SK-N-SH treated with all-trans-retinoic acid at 6 μM for 48 hours (cell line): ENCODE results near the gene SEBOX.

Experiments used
- ATAC-seq: fragments of 200-7000 bp; cut with Tn5 transposase; 3 replicates; pipeline ENCODE4 v1.9.1; 2020; ENCODE audit warnings: mild to moderate bottlenecking, moderate library complexity
- ARNTL ChIP-seq: fragments of 450-650 bp; formaldehyde crosslinking; IDR thresholded peaks from 2 replicates; pipeline ENCODE4 v1.5.0; 2020; ENCODE audit warnings: low read depth, mild to moderate bottlenecking, moderate library complexity, borderline replicate concordance
- BACH2 ChIP-seq: fragments of 250-450 bp; sonication (Bioruptor Pico); IDR thresholded peaks from 2 replicates; pipeline ENCODE4 v1.9.0; 2021; ENCODE audit warnings: mild to moderate bottlenecking, borderline replicate concordance
- CSDC2 ChIP-seq: fragments of 250-450 bp; sonication (Bioruptor Pico); IDR thresholded peaks from 2 replicates; pipeline ENCODE4 v1.5.0; 2020; ENCODE audit warnings: mild to moderate bottlenecking, moderate library complexity
- CSRNP3 ChIP-seq: fragments of 250-450 bp; sonication (Bioruptor Pico); IDR thresholded peaks from 2 replicates; pipeline ENCODE4 v1.5.1; 2021; ENCODE audit warnings: mild to moderate bottlenecking, moderate library complexity
- ESRRG ChIP-seq: fragments of 250-450 bp; sonication (Bioruptor Pico); IDR thresholded peaks from 2 replicates; pipeline ENCODE4 v1.6.1; 2021; ENCODE audit warnings: mild to moderate bottlenecking
- GLIS3 ChIP-seq: fragments of 250-450 bp; sonication (Bioruptor Pico); IDR thresholded peaks from 2 replicates; pipeline ENCODE4 v1.5.0; 2020; ENCODE audit warnings: mild to moderate bottlenecking, moderate library complexity
- ISL1 ChIP-seq: fragments of 250-450 bp; sonication (Bioruptor Pico); IDR thresholded peaks from 2 replicates; pipeline ENCODE4 v2.1.2; 2022; ENCODE audit warnings: mild to moderate bottlenecking, moderate library complexity
- PPARA ChIP-seq: fragments of 250-450 bp; sonication (Bioruptor Pico); IDR thresholded peaks from 2 replicates; pipeline ENCODE4 v1.5.0; 2020; ENCODE audit warnings: mild to moderate bottlenecking, borderline replicate concordance
- SNAI2 ChIP-seq: fragments of 250-450 bp; sonication (Bioruptor Pico); IDR thresholded peaks from 2 replicates; pipeline ENCODE4 v1.5.0; 2020; ENCODE audit warnings: mild to moderate bottlenecking, moderate library complexity
- TCF4 ChIP-seq: fragments of 250-450 bp; sonication (Bioruptor Pico); IDR thresholded peaks from 2 replicates; pipeline ENCODE4 v1.8.0; 2021; ENCODE audit warnings: mild to moderate bottlenecking, moderate library complexity, borderline replicate concordance
- TOX ChIP-seq: fragments of 250-450 bp; sonication (Bioruptor Pico); IDR thresholded peaks from 2 replicates; pipeline ENCODE4 v1.8.0; 2021; ENCODE audit warnings: mild to moderate bottlenecking, moderate library complexity, borderline replicate concordance
- TSHZ2 ChIP-seq: fragments of 250-450 bp; sonication (Bioruptor Pico); IDR thresholded peaks from 2 replicates; pipeline ENCODE4 v1.5.0; 2020; ENCODE audit warnings: mild to moderate bottlenecking, moderate library complexity
- ZC3H10 ChIP-seq: fragments of 250-450 bp; sonication (Bioruptor Pico); IDR thresholded peaks from 2 replicates; pipeline ENCODE4 v1.5.1; 2021; ENCODE audit warnings: mild to moderate bottlenecking, moderate library complexity
- ZFP3 ChIP-seq: fragments of 250-450 bp; sonication (Bioruptor Pico); IDR thresholded peaks from 2 replicates; pipeline ENCODE4 v1.5.0; 2020; ENCODE audit warnings: mild to moderate bottlenecking, moderate library complexity
- ZFP30 ChIP-seq: fragments of 450-650 bp; formaldehyde crosslinking; IDR thresholded peaks from 2 replicates; pipeline ENCODE4 v1.5.0; 2022; ENCODE audit warnings: mild to moderate bottlenecking, moderate library complexity
- ZNF565 ChIP-seq: fragments of 450-650 bp; formaldehyde crosslinking; conservative IDR thresholded peaks from 2 replicates; pipeline ENCODE4 v1.5.0; 2020; ENCODE audit warnings: low read depth, mild to moderate bottlenecking, moderate library complexity
- ZNF70 ChIP-seq: fragments of 450-650 bp; formaldehyde crosslinking; IDR thresholded peaks from 2 replicates; pipeline ENCODE4 v1.5.0; 2020; ENCODE audit warnings: mild to moderate bottlenecking, moderate library complexity
- ZNF8 ChIP-seq: fragments of 450-650 bp; formaldehyde crosslinking; IDR thresholded peaks from 2 replicates; pipeline ENCODE4 v1.5.0; 2020; ENCODE audit warnings: mild to moderate bottlenecking, moderate library complexity
- TF ChIP-seq, protein P1 (sequence below): fragments of 250-450 bp; sonication (Bioruptor Pico); IDR thresholded peaks from 2 replicates; pipeline ENCODE4 v1.8.0; 2021; ENCODE audit warnings: low read depth, mild to moderate bottlenecking, moderate library complexity, borderline replicate concordance
- TF ChIP-seq, protein P2 (sequence below): fragments of 250-450 bp; sonication (Bioruptor Pico); IDR thresholded peaks from 2 replicates; pipeline ENCODE4 v1.5.1; 2020; ENCODE audit warnings: low read depth, mild to moderate bottlenecking, moderate library complexity

Gene SEBOX

GRCh38 chr17:28330671-28331070, 34.3 kb downstream of the SEBOX start:
- no peak for ATAC-seq
- TF ChIP-seq ZNF70 (CRISPR knock-in tag) (no peak), SNAI2 (CRISPR knock-in tag) (no peak), ISL1 (CRISPR knock-in tag) (no peak), ZNF565 (CRISPR knock-in tag) (no peak)

GRCh38 chr17:28328325-28328724, 36.7 kb downstream of the SEBOX start:
- no peak for ATAC-seq
- TF ChIP-seq TOX (no peak), ZFP30 (CRISPR knock-in tag) (no peak), ESRRG (CRISPR knock-in tag) (no peak), ARNTL (no peak), TSHZ2 (CRISPR knock-in tag) (no peak), PPARA (CRISPR knock-in tag) (no peak), BACH2 (CRISPR knock-in tag) (no peak)
- TF ChIP-seq, protein P1, sequence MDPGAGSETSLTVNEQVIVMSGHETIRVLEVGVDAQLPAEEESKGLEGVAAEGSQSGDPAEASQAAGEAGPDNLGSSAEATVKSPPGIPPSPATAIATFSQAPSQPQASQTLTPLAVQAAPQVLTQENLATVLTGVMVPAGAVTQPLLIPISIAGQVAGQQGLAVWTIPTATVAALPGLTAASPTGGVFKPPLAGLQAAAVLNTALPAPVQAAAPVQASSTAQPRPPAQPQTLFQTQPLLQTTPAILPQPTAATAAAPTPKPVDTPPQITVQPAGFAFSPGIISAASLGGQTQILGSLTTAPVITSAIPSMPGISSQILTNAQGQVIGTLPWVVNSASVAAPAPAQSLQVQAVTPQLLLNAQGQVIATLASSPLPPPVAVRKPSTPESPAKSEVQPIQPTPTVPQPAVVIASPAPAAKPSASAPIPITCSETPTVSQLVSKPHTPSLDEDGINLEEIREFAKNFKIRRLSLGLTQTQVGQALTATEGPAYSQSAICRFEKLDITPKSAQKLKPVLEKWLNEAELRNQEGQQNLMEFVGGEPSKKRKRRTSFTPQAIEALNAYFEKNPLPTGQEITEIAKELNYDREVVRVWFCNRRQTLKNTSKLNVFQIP (CRISPR knock-in tag): no peak
- TF ChIP-seq, protein P2, sequence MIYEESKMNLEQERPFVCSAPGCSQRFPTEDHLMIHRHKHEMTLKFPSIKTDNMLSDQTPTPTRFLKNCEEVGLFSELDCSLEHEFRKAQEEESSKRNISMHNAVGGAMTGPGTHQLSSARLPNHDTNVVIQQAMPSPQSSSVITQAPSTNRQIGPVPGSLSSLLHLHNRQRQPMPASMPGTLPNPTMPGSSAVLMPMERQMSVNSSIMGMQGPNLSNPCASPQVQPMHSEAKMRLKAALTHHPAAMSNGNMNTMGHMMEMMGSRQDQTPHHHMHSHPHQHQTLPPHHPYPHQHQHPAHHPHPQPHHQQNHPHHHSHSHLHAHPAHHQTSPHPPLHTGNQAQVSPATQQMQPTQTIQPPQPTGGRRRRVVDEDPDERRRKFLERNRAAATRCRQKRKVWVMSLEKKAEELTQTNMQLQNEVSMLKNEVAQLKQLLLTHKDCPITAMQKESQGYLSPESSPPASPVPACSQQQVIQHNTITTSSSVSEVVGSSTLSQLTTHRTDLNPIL (CRISPR knock-in tag): no peak

GRCh38 chr17:28327709-28328108, 37.3 kb downstream of the SEBOX start:
- TF ChIP-seq SNAI2 (CRISPR knock-in tag) (no peak), GLIS3 (CRISPR knock-in tag) (no peak), ZC3H10 (no peak), ESRRG (CRISPR knock-in tag) (no peak), ZFP3 (no peak), PPARA (CRISPR knock-in tag) (no peak), CSDC2 (CRISPR knock-in tag) (no peak), ZNF8 (CRISPR knock-in tag) (no peak), TSHZ2 (CRISPR knock-in tag) (no peak), ZNF70 (CRISPR knock-in tag) (no peak), ZNF565 (CRISPR knock-in tag) (no peak), ZFP30 (CRISPR knock-in tag) (no peak)
- TF ChIP-seq, protein P2 (CRISPR knock-in tag): no peak
- peak; percentile 38; the same call in 1 of the 3 replicates for ATAC-seq

GRCh38 chr17:28327031-28327607, 37.9 kb downstream of the SEBOX start:
- TF ChIP-seq ISL1 (CRISPR knock-in tag): no peak
- no peak for TF ChIP-seq ZFP30 (CRISPR knock-in tag)
- TF ChIP-seq SNAI2 (CRISPR knock-in tag): no peak
- TF ChIP-seq, protein P1 (CRISPR knock-in tag): no peak
- no peak for TF ChIP-seq TCF4
- no peak for TF ChIP-seq ZFP3
- no peak for TF ChIP-seq ZNF8 (CRISPR knock-in tag)
- TF ChIP-seq CSRNP3 (CRISPR knock-in tag): no peak
- TF ChIP-seq TOX: no peak
- TF ChIP-seq, protein P2 (CRISPR knock-in tag): no peak
- no peak for ATAC-seq
